HG03442 (cell line): ENCODE data around the gene OR7A10.

Experiments used
- ATAC-seq: cut with Tn5 transposase; IDR thresholded peaks from one replicate; pipeline ENCODE4 v1.9.1; 2021; ENCODE audit warnings: mild to moderate bottlenecking, moderate library complexity; ENCODE audit not compliant: unreplicated experiment

OR7A10 gene

DNA sequence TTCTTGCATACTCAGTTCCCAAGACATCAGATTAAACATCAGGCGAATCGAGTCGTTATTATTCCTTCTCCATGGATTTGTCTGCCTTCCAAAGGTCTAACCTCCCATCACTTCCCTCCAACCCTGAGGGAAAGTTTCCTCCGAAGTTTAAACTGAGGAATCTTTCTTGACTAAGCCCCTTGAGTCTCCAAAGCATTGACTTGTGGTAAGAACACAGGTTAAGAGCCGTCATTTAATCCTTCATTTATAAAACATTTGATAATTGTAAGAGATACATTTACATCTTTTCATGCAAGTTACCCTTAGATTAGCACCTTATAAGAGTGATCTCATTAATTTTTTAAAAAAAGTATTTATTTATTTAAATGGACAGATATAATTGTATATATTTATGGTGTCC is at the start of gene OR7A10:
Gene OR7A10 (minus strand): TSS at position 101 of the 400 bp plus-strand sequence. CDS start 7,045 bp downstream, outside the sequence.
- ATAC-seq, result no peak

- no peak for ATAC-seq
Measured at GRCh38 chr19:14890643-14891379, 42.1 kb upstream of the OR7A10 start.

GRCh38 chr19:14889994-14890642 is 41.4 kb upstream of the OR7A10 start:
- ATAC-seq, result no peak

- no peak for ATAC-seq
Measured at GRCh38 chr19:14886032-14886431, 37.3 kb upstream of the OR7A10 start, which contains the start of gene OR7A17. Gene OR7A17 (minus strand): TSS chr19:14886132. CDS start chr19:14881355, 4,777 bp downstream.

DNA sequence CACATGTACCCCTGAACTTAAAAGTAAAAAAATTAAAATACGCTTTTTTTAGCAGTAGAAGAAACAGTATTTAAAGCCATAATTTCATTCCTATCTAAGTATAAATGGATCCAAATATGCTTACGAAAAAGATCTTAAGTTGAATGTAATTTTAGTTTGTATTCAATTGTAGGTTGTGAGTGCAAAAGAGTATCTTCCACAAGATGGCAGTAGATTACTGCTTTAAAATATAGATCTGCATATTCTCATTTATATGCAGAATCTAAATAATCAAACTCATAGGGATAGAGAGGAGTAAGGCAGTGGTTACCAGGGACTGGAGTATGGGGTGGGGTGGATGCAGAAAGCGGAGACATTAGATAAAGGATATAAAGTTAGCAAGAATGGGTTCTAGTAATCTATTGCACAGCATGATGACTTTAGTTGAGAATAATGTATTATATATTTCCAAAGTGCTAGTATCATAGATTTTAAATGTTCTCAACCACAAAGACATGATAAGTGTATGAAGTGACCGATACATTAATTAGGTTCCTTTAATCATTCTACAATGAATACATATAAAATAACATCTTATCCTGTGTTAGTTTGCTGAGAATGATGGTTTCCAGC is 23.0 kb upstream of the OR7A10 start:
- ATAC-seq, result no peak

DNA sequence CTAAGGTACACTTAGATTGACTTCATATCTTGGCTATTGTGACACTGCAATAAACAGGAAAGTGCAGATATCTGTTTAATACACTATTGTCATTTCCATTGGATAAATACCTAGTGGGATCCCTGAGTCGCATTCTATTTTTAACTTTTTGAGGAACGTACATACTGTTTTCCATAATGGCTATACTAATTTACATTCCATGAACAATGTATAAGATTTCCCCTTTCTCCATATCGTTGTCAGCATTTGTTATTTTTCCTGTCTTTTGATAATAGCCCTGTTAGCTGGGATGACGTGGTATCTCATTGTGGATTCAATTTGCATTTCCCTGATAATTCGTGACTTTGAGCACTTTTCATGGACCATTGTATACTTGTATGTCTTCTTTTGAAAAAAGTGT is 19.8 kb upstream of the OR7A10 start:
- ATAC-seq, result no peak

DNA sequence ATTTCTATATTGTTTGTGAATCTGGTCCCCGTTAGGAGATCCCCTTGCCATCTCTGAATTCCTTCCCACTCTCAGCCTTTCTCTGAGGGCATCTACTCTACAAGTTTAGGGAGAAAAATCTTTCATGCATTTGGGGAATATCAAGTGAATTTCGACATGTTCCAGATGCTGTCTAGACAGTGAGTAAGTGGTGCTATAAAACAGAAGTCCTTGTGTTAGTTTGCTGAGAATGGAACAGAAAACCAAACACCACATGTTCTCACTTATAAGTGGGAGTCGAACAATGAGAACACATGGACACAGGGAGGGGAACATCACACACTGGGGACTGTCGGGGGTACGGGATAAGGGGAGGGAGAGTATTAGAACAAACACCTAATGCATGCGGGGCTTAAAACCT is 5.1 kb downstream of the OR7A10 start:
- no peak for ATAC-seq

DNA sequence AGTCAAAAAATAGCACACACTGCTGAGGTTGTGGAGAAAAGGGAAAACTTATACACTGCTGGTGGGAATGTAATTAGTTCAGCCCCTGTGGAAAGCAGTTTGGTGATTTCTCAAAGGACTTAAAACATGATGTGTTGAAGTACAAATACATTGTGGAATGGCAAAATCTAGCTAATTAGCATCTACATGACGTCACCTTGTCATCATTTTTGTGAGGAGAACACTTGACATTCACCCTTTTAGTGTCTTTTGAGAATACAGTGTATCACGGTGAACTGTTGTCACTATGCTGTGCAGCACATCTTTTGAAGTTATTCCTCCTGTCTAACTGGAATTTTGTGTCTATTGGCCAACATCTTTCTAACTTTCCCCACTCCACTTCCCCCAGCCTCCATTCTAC is 5.6 kb downstream of the OR7A10 start:
- no peak for ATAC-seq

DNA sequence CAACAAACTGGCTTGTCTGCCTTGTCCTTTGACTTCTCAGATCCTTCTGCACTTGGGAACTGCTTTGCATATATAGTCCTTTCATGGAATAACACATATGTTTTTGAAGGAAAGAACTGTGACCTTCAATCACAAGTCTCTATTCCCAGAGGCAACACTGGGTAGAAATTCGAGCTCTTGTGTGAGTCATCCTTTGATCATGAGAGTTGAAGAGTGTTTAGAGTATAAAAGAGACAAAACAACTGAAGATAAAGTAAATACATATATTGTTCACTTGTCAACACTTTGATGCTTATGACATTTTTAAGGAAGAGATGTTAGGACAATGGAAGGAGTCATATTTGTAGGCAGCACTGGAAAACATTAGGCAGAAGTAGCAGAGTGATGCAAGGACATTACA is 8.5 kb downstream of the OR7A10 start:
- no peak for ATAC-seq

GRCh38 chr19:14837391-14837790 is 11.3 kb downstream of the OR7A10 start:
- ATAC-seq, result no peak

GRCh38 chr19:14835011-14835410 is 13.7 kb downstream of the OR7A10 start, which contains the start of the genes OR7A5 and OR7C1:
Gene OR7A5 (minus strand): TSS chr19:14835185. CDS start chr19:14828241, 6,944 bp downstream.
Gene OR7C1 (minus strand): TSS chr19:14835185. CDS start chr19:14800136, 35,049 bp downstream.
- no peak for ATAC-seq

- no peak for ATAC-seq
Measured at GRCh38 chr19:14830702-14831101, 18.0 kb downstream of the OR7A10 start.

DNA sequence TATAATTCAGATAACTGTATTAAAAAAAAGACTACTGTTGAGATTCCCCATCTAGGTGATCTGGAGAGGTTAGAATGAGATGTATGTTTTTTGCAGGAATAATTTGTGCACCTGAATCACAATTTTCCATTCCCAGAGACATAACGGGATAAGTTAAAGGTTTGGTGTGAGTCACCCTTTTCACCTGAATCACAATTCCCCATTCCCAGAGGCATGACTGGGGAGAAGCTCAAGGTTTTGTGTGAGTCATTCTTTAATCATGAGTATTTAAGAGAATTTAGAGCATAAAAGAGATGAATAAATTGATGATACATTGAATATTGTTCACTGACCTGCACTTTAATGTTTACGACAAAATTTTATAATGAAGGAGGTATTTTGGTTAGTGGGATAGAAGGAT is 22.7 kb downstream of the OR7A10 start:
- no peak for ATAC-seq

- no peak for ATAC-seq
Measured at GRCh38 chr19:14821937-14822336, 26.8 kb downstream of the OR7A10 start.

- ATAC-seq, result no peak
Measured at GRCh38 chr19:14818588-14818987, 30.1 kb downstream of the OR7A10 start.

GRCh38 chr19:14817052-14817451 is 31.7 kb downstream of the OR7A10 start:
- ATAC-seq, result no peak

DNA sequence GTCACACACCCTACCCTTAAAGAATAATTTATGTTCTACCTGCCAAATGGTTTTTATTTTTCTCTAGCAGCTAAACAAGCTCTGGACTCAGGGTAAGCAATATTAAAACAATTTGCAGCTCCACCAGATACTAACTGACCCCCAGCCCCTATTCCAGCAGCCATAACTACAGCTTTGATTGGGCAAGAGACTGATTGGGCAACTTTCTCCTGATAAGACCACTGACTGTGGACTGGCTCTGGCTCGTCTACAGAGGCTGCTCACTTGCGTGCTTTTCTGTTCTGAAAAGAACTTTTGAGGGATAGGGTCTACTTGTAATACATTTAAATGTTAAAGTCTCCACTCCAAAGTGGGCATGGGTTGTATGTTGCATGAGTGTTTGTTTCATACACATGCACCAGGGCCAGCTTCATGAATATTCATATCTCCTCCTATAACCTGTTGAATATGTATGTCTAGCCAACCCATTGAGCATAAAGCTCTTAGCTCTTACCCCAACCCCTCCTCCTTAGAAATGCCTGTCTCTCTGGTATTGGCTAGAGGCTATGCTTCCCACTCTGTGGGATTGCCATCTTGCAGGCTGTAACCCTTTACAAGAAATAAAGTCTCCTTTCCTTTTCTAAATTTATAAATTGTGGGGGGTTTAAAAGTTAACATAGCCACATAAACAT is 33.6 kb downstream of the OR7A10 start:
- ATAC-seq, result no peak

DNA sequence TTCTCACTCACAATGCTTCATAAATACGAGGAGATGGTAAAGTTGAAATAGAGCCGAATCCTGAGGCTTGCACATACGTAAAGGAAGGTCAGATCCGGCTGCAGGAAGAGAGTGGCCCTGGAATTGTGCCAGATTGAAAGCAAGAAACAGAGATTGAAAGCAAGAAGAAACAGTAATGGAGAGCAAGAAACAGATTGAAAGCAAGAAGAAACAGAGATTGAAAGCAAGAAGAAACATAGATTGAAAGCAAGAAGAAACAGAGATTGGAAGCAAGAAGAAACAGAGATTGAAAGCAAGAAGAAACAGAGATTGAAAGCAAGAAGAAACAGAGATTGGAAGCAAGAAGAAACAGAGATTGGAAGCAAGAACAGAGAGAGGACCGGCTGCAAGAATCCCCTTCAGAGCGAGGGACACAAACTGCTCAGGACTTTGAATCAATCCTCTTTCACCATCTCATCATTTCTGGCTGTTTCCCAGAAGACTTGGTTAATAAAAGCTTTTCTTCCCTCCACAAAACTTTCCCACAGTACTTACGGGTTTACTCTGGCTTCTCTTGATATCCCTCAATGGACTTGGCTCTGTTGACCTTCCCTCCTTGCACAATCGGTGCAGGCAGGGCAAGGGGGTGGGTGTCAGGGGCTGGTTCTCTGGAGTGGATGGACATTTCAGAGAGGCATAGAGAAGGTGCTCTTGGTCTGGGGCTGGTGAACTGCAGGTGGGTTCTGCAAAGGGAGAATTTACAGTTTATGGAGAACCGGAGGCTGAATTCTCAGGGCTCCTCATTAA is 39.3 kb downstream of the OR7A10 start:
- ATAC-seq, result no peak

GRCh38 chr19:14804765-14805164 is 44.0 kb downstream of the OR7A10 start:
- no peak for ATAC-seq

- ATAC-seq, result no peak
Measured at GRCh38 chr19:14798760-14799159, 50.0 kb downstream of the OR7A10 start.
